Epithelial cell of prostate (primary cell): ENCODE measurements around the gene SFSWAP.
"Not testable (repeated sequence)": the region's sequence is repeated elsewhere in the genome, so short reads cannot be mapped to it uniquely, and the experiment has no call there.

Source experiments
- DNase-seq: peaks from one replicate; pipeline ENCODE4 v3.0.0-alpha.2; 2011; ENCODE audit warnings: low read depth, low spot score
- H3K27ac ChIP-seq: fragments of 450-650 bp; 2 replicates; pipeline ENCODE4 v1.5.1; 2017; ENCODE audit warnings: mild to moderate bottlenecking

Gene SFSWAP

GRCh38 chr12:131710464-131711457 lies at the start of gene SFSWAP:
SFSWAP (plus strand) TSS chr12:131711090; CDS start chr12:131711230, 140 bp downstream.
- H3K27ac ChIP-seq, result peak within 1 kb of the TSS; percentile 77
- DNase-seq, result no peak

- DNase-seq, H3K27ac ChIP-seq: not testable (repeated sequence)
Observed at GRCh38 chr12:131661170-131661985, 49.5 kb upstream of the SFSWAP start.

GRCh38 chr12:131661986-131662288 lies 49.0 kb upstream of the SFSWAP start:
- not testable (repeated sequence) for DNase-seq, H3K27ac ChIP-seq

DNA sequence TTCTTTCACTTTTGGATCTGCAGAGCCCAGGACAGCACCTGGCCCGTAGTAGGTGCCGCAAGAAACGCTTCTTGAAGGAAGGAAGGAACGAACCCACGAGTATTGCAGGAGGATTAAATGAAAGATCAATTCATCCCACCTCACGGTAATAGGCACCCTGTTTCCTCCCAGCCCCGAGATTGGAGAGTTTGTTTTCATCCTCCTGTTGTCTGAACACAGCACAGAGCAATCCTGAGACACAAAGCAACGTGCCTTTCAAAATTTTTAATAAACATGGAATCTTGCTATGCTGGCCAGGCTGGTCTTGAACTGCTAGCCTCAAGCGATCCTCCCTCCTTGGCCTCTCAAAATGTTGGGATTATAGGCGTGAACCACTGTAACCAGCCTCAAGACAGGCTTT lies 48.5 kb upstream of the SFSWAP start:
- DNase-seq, H3K27ac ChIP-seq: not testable (repeated sequence)

GRCh38 chr12:131665666-131666065 lies 45.2 kb upstream of the SFSWAP start:
- not testable (repeated sequence) for DNase-seq, H3K27ac ChIP-seq

DNA sequence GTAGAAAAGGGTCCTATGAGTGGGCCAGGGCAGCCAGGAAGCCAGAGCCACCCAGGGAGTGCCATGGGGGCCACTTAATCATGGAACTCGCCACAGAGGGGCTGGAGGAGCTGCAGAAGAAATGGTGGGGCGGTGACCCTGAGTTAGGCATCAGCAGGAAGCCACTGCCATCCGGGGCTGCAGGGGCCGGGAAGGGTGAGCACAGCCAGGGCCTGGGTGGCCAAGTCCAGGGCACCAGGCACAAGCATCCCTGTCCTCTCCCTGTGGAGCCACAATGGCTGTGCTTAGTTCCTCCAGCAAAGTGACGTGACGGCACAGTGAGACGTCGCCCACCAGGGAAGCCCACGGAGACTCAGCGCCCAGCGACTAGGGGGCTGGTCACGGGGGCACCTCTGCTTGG lies 44.4 kb upstream of the SFSWAP start:
- not testable (repeated sequence) for DNase-seq

GRCh38 chr12:131666978-131667601 lies 43.8 kb upstream of the SFSWAP start:
- not testable (repeated sequence) for DNase-seq, H3K27ac ChIP-seq

More for the DNA sequence above, 44.4 kb upstream of the SFSWAP start:
- not testable (repeated sequence) for H3K27ac ChIP-seq

DNA sequence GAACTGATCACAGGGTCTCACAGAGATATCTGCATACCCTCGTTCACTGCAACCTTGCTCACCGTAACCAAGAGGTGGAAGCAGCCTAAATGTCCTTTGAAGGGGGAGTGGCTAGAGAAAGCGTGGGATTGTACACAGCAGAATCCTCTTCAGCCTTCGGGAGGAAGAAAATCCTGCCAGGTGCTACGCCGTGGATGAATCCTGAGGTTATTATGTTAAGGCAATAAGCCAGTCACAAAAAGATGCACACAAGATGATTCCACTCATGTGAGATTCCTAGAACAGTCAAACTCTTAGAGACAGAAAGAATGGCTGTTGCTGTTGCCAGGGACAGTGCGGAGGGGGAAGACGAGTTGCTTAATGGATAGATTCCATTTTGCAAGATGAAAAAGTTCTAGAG lies 39.6 kb upstream of the SFSWAP start:
- DNase-seq, result no peak
- no peak overlapping the region for H3K27ac ChIP-seq

DNA sequence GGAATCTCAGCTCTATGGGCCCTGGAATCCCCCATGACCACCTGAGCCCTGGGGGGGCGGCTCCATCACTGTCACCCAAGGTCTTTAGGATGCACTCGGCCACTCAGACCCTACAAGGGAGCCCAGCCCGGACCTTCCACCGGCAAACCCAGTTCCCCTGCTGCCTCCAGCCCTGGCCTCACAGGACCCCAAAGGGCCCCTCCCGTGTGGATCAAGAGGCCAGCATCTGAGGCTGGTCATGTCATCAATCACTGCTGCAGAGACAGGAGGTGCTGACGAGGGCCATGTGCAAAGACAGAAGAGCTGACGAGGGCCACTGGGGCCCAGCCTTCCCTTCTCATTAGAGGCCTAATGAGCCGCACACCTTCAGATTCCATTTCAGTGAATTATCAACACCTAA lies 39.0 kb upstream of the SFSWAP start:
- no peak for DNase-seq
- H3K27ac ChIP-seq, result no peak overlapping the region

- DNase-seq, result no peak
- no peak overlapping the region for H3K27ac ChIP-seq
Observed at GRCh38 chr12:131672311-131672940, 38.5 kb upstream of the SFSWAP start.

DNA sequence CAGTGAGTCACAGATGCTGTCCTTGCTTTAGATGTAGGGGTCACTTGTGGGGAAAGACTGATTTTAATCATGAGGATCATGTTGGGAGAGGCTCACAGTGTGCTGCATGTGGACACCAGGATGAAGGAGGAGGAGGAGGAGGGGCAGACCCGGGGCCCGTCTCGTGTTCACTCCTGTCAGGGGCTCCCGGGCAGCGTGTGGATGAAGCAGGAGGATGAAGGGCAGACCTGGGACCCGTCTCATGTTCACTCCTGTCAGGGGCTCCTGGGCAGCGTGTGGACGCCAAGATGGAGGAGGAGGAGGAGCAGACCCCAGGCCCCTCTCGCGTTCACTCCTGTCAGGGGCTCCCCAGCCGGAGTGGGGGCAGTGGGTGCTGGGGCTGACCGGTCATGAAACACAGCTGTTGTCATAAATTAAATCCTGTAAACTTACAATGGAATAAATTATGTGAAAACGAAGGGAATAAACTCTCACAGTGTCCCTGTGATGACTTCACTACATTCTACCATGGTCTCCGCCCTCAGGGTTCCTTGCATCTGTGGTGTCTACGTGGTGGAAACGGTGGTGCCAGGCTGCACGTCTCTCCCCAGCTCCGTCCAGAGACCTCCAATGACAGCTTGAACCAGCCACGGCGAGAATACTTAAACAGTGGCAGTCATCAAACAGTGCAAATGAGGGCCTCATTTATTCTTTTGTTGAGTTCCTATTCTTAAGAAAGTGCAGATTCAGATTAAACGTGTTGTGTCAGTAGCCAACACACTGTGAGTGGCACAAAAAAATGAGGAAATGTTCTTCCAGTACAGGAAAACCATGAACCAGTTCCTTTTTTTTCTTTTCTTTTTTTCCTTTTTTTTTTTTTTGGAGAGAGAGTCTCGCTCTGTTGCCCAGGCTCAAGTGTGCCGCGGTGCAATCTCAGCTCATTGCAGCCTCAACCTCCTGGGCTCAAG lies 37.7 kb upstream of the SFSWAP start:
- H3K27ac ChIP-seq, result no peak overlapping the region
- DNase-seq, result no peak

GRCh38 chr12:131673888-131674257 lies 37.0 kb upstream of the SFSWAP start:
- no peak overlapping the region for H3K27ac ChIP-seq

GRCh38 chr12:131674373-131674772 lies 36.5 kb upstream of the SFSWAP start:
- DNase-seq, result no peak
- no peak overlapping the region for H3K27ac ChIP-seq

More at GRCh38 chr12:131673888-131674257, 37.0 kb upstream of the SFSWAP start:
- DNase-seq, result no peak

DNA sequence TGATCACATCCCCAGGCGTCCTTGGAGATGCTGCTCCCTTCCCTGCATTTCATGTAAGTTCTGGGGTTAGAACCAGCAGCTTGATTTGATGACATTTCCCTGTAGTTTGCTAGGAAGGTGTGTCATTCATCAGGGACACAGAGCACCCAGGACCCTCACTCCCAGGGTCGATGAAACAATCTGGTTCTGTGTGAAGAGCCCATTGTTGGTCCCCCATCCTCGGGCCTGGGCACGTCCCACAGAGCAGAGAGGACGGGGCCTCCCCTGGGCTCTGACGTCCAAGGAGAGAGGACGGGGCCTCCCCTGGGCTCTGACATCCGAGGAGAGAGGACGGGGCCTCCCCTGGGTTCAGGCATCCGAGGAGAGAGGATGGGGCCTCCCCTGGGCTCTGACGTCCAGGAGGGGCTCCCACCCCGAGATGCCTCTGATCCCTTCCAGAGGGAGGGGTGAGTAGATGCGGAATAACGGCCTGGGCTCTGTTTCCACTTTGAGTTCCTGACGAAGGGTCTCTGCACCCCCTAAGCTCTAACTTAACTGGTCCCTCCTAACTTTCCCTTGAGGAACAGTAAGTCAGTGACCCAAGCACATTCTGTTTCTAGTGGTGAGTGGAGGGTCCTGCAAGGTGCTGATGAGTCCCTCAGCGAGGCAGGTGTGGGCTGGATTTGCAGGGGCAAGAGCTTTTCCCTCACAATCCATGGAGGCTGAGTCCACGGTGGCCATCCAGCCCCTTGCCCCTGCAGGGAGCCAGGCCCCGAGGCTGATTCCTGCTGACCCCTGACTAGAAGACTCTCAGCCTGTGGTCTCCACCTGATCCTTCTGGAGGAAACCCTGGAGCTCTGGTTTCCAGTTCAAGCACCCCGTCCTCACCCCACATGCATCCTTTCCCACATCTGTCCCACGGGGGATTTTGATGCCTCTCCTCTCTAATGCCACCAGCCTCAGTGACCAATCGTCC lies 35.5 kb upstream of the SFSWAP start:
- no peak overlapping the region for H3K27ac ChIP-seq
- DNase-seq, result no peak

- no peak for DNase-seq
- no peak overlapping the region for H3K27ac ChIP-seq
Observed at GRCh38 chr12:131676544-131676943, 34.3 kb upstream of the SFSWAP start.

DNA sequence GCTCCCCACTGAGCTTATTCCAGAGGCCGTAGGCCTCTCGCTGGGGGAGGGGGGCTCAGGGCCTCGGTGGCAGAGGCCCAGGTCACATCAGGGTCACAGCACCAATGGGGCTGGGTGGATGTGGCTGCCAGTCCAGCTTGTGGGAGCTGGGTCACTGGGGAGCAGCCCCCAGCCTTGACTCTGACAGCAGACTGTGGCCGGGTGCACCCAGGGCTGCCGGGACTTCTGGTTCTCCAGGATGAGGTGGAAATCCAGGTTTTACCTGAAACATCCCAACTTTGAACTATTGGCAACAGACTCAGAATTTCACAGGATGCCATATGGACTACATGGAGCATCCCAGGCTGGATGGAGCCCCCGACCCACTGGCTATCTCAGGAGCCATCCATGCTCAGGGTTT lies 33.8 kb upstream of the SFSWAP start:
- H3K27ac ChIP-seq, DNase-seq: not testable (repeated sequence)

DNA sequence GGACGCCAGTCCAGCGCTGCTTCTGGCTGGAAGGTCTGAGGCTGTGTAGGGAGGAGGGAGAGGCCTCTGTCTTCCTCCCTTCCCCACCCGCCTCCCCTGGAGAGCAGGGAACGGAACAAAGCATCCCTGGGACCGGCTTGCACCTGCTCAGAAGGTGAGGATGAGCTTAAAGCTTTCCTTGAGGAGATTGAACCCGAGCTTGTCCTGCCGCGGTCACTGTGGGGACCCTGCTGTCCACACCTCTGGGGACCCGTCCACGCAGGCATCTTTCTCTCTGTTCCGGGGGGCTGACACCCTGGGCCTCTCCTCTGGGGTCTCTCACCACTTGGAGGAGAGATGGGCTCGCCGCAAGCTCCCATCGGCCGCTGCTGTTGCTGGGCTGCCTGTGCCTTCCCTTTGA lies 33.2 kb upstream of the SFSWAP start:
- no peak overlapping the region for H3K27ac ChIP-seq
- DNase-seq, result no peak
